GM12878 (cell line): ENCODE measurements around the gene TEKT5. TPM values are rescaled to one million over a fixed set of nuclear protein-coding genes. Genes with fewer than 3 reads are reported as not detected.

Experiments used
- ATAC-seq: fragments of 200-7000 bp; cut with Tn5 transposase; 3 replicates; pipeline ENCODE4 v1.9.1; 2020; ENCODE audit warnings: mild to moderate bottlenecking, moderate library complexity
- BruUV-seq: library from RNA; stranded (reverse); fragments of 400-500 nt; replicated peaks from 2 replicates; lab custom pipeline; 2021; lab: Mats Ljungman, UMichigan
- CTCF ChIA-PET: fragments of 300-600 bp; sonication (Branson Sonifier 250); formaldehyde crosslinking; extraction: SDS; loops from one replicate; lab custom pipeline; 2021; ENCODE audit warnings: inconsistent platforms; lab: Yijun Ruan, JAX
- POLR2A ChIA-PET: fragments of 350-600 bp; formaldehyde crosslinking; extraction: SDS; loops from one replicate; lab custom pipeline; 2021; ENCODE audit warnings: inconsistent platforms; lab: Charles Lee
- RAD21 ChIA-PET: fragments of 300-600 bp; sonication (Branson Sonifier 250); formaldehyde crosslinking; loops from one replicate; lab custom pipeline; 2023; ENCODE audit warnings: antibody characterized with exemption; ENCODE audit not compliant: unreplicated experiment; lab: Charles Lee
- SMC1A ChIA-PET: fragments of 300-600 bp; sonication (Branson Sonifier 250); formaldehyde crosslinking; loops from one replicate; lab custom pipeline; 2023; ENCODE audit not compliant: unreplicated experiment, uncharacterized antibody; lab: Charles Lee
- DNase-seq: peaks from one replicate; pipeline ENCODE4 v3.0.0-alpha.2; 2011; ENCODE audit warnings: low read depth, low spot score
- FAIRE-seq: peaks from 3 replicates; lab custom pipeline; 2011; peaks lifted over from hg19 to GRCh38; lab: Jason Lieb, UNC
- H2AFZ ChIP-seq: 2 replicates; pipeline ENCODE4 v1.6.0; 2011; ENCODE audit warnings: low read depth, low read length, control low read depth; ENCODE audit not compliant: control insufficient read depth
- H3K27ac ChIP-seq: 2 replicates; pipeline ENCODE4 v1.5.1; 2011; ENCODE audit warnings: control low read depth; ENCODE audit not compliant: control insufficient read depth, insufficient read depth
- H3K27me3 ChIP-seq, 2 experiments: replicated peaks in 1 of 2; 2 replicates each; pipeline versions ENCODE4 v1.6.0 to v1.6.1; 2011; ENCODE audit warnings: low read length in 1 of 2; ENCODE audit not compliant: control insufficient read depth in 2 of 2, insufficient read depth in 2 of 2
- H3K36me3 ChIP-seq, 2 experiments: 2 replicates each; pipeline ENCODE4 v1.5.1; 2011; ENCODE audit warnings: low read length in 1 of 2; ENCODE audit not compliant: control insufficient read depth in 2 of 2, insufficient read depth in 2 of 2
- H3K4me1 ChIP-seq: 2 replicates; pipeline ENCODE4 v1.6.1; 2011; ENCODE audit warnings: mild to moderate bottlenecking, low read length, moderate library complexity, mixed read lengths; ENCODE audit not compliant: control insufficient read depth, insufficient read depth
- H3K4me2 ChIP-seq: 2 replicates; pipeline ENCODE4 v1.6.0; 2011; ENCODE audit warnings: control low read depth; ENCODE audit not compliant: control insufficient read depth, insufficient read depth
- H3K4me3 ChIP-seq: fragments of 200-600 bp; sonication (generic); 2 replicates; pipeline ENCODE4 v1.5.1; 2016
- H3K79me2 ChIP-seq: 2 replicates; pipeline ENCODE4 v1.6.0; 2011; ENCODE audit warnings: low read length; ENCODE audit not compliant: control insufficient read depth, insufficient read depth
- H3K9ac ChIP-seq: 2 replicates; pipeline ENCODE4 v1.8.0; 2011; ENCODE audit warnings: low read length, control low read depth, mixed read lengths; ENCODE audit not compliant: control insufficient read depth, insufficient read depth
- H3K9me3 ChIP-seq: replicated peaks from 3 replicates; pipeline ENCODE4 v1.5.1; 2011; ENCODE audit warnings: mild to moderate bottlenecking, low read length; ENCODE audit not compliant: control insufficient read depth, insufficient read depth
- H4K20me1 ChIP-seq: 2 replicates; pipeline ENCODE4 v1.6.0; 2011; ENCODE audit not compliant: control insufficient read depth, insufficient read depth
- CHD2 ChIP-seq: IDR thresholded peaks from 2 replicates; pipeline ENCODE4 v1.6.1; 2011; ENCODE audit warnings: low read depth, low read length, improper control_type of control experiment, borderline replicate concordance
- DPF2 ChIP-seq: fragments of 450-650 bp; IDR thresholded peaks from 2 replicates; pipeline ENCODE4 v1.6.1; 2017; ENCODE audit warnings: mild to moderate bottlenecking
- EED ChIP-seq: sonication (generic); IDR thresholded peaks from 2 replicates; pipeline ENCODE4 v1.6.1; 2016; ENCODE audit warnings: antibody characterized with exemption, low read depth
- EP300 ChIP-seq, 2 experiments: fragments of 150-350 bp in 1 of 2; IDR thresholded peaks; 2 replicates each; pipeline ENCODE4 v1.6.1; 2011 to 2012; ENCODE audit warnings: low read depth in 2 of 2, low read length in 2 of 2, borderline replicate concordance in 1 of 2, improper control_type of control experiment in 1 of 2, inconsistent platforms in 1 of 2; ENCODE audit not compliant: control insufficient read depth in 1 of 2
- ETV6 ChIP-seq, 2 experiments: fragments of 450-650 bp in 1 of 2; IDR thresholded peaks in 1 of 2; conservative IDR thresholded peaks in 1 of 2; 2 replicates each; pipeline ENCODE4 v1.6.1; 2014; ENCODE audit warnings: antibody characterized with exemption in 1 of 2, borderline replicate concordance in 1 of 2, low read depth in 1 of 2, mild to moderate bottlenecking in 1 of 2, moderate library complexity in 1 of 2
- HCFC1 ChIP-seq: fragments of 150-350 bp; IDR thresholded peaks from 2 replicates; pipeline ENCODE4 v1.6.1; 2014; ENCODE audit warnings: low read length
- IRF3 ChIP-seq: fragments of 450-650 bp; IDR thresholded peaks from 2 replicates; pipeline ENCODE4 v1.6.1; 2014; ENCODE audit warnings: mild to moderate bottlenecking
- IRF4 ChIP-seq: IDR thresholded peaks from 2 replicates; pipeline ENCODE4 v1.6.1; 2011; ENCODE audit warnings: low read depth, low read length
- NFXL1 ChIP-seq: fragments of 450-650 bp; IDR thresholded peaks from 2 replicates; pipeline ENCODE4 v1.6.1; 2017; ENCODE audit warnings: antibody characterized with exemption, mild to moderate bottlenecking, borderline replicate concordance
- NFYB ChIP-seq: IDR thresholded peaks from 2 replicates; pipeline ENCODE4 v1.6.1; 2011; ENCODE audit warnings: low read depth, mild to moderate bottlenecking, low read length, improper control_type of control experiment, moderate library complexity; ENCODE audit not compliant: insufficient read depth
- PAX5 ChIP-seq: IDR thresholded peaks from 2 replicates; pipeline ENCODE4 v1.6.1; 2011; ENCODE audit warnings: low read depth, low read length, borderline replicate concordance
- SRF ChIP-seq, 2 experiments: IDR thresholded peaks; 2 replicates each; pipeline ENCODE4 v1.6.1; 2011; ENCODE audit warnings: low read depth in 2 of 2, low read length in 2 of 2, mild to moderate bottlenecking in 1 of 2, moderate library complexity in 1 of 2
- TBL1XR1 ChIP-seq: IDR thresholded peaks from 2 replicates; pipeline ENCODE4 v1.6.1; 2012; ENCODE audit warnings: low read depth, low read length, improper control_type of control experiment
- ZBTB11 ChIP-seq: fragments of 450-650 bp; formaldehyde crosslinking; IDR thresholded peaks from 2 replicates; pipeline ENCODE4 v1.5.0; 2022; ENCODE audit warnings: mild to moderate bottlenecking, missing genetic modification characterization
- ZZZ3 ChIP-seq: IDR thresholded peaks from 2 replicates; pipeline ENCODE4 v1.6.1; 2011; ENCODE audit warnings: low read depth; ENCODE audit not compliant: control insufficient read depth, insufficient read length
- WGBS: methylation state at CpG from one replicate; pipeline ENCODE4 v1.1.6; 2016; ENCODE audit warnings: low lambda C conversion rate; ENCODE audit not compliant: insufficient replicate concordance, insufficient coverage; ENCODE audit errors: missing lambda C conversion rate; 5-methylcytosine and 5-hydroxymethylcytosine counted together
- in situ Hi-C: fragments of 300-500 bp; cut with MboI; formaldehyde crosslinking; loops from 9 replicates; pipeline ENCODE4 v1.14.3; 2018; ENCODE audit warnings: mixed read lengths
- intact Hi-C: fragments of 100-400 bp; cut with micrococcal nuclease; formaldehyde crosslinking; loops from one replicate; pipeline ENCODE4 v1.14.2; 2022; ENCODE audit not compliant: unreplicated experiment
- polyA plus RNA-seq, 11 experiments: library from polyadenylated mRNA; depleted of rRNA in 4 of 11; unstranded in 6 of 11; stranded (reverse) in 5 of 11; fragments of >200 nt; fragmentation: Nextera tagmentation in 4 of 11; fragmentation: Illumina TruSeq in 1 of 11; extraction: Ambion mirVana in 4 of 11; extraction: Trizol in 1 of 11; gene quantifications; 1 replicate in 1 of 11; 2 replicates in 10 of 11; pipeline versions ENCODE4 v1.2.1 to v1.2.3, GENCODE V29; 2011 to 2016; ENCODE audit warnings: inconsistent platforms in 2 of 11, missing spikeins in 2 of 11, low read depth in 1 of 11
- total RNA-seq, 4 experiments: library from RNA; depleted of rRNA in 3 of 4; stranded (reverse); fragments of >200 nt in 3 of 4; fragmentation: Illumina TruSeq in 1 of 4; extraction: Trizol in 1 of 4; gene quantifications; 2 replicates each; pipeline versions ENCODE4 v1.2.1 to v1.2.3, GENCODE V29; 2013 to 2021
- TF ChIP-seq, protein P1 (sequence below): fragments of 450-650 bp; IDR thresholded peaks from 2 replicates; pipeline ENCODE4 v1.6.1; 2017; ENCODE audit warnings: antibody characterized with exemption, mild to moderate bottlenecking, moderate library complexity

The TEKT5 gene
- total and polyA plus RNA-seq, 10 of the 15 experiments (the other 5 are each of a cell fraction or from before 2014, with no cell fraction given) = 0.19 to 2.2 (median 0.68) TPM; not detected in 1

DNA sequence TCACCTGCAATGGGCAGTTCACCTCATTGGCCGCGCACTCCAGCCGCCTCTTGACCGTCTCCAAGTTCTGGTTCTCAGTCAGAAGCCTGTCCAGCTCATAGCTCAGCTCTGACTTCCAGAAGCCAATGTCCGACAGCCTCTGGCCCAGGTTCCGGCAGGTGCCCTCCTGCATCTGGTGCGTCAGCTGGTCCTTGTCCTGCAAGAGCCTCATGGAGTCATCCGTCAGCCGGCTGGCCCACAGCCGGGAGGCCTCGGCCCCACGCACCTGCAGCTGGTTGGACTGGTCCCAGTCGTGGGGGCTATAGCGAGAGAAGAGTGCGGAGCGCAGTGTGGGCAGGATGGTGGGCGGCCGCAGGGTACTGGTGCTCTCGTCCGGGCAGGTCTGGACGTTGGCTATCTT, 424 bp downstream of the TEKT5 start:
- Histone ChIP-seq H2AFZ (no peak overlapping the region), H3K79me2 (no peaks in the 10 kb centered on the region), H3K27ac (no peak overlapping the region), H3K27me3 (no peaks in the 10 kb centered on the region), H3K4me2 (no peak overlapping the region), H4K20me1 (no peaks in the 10 kb centered on the region), H3K4me3 (no peak overlapping the region), H3K4me1 (no peaks in the 10 kb centered on the region), H3K36me3 (no peaks in the 10 kb centered on the region), H3K9me3 (no peaks in the 10 kb centered on the region), H3K9ac (no peak overlapping the region)
- POLR2A ChIA-PET = no interaction called here
- no peak for DNase-seq
- WGBS = 58% methylated on average over 21 of the region's 21 CpGs
- TF ChIP-seq TBL1XR1 = no peak
- TF ChIP-seq NFYB = no peak
- no peak for TF ChIP-seq ZBTB11 (CRISPR knock-in tag)
- TF ChIP-seq SRF (IDR thresholded peaks at IDR 0.05; ENCODE audit: low read depth in 2 of 2, low read length in 2 of 2) = no peak
- TF ChIP-seq PAX5 = no peak
- no peak for TF ChIP-seq IRF3
- TF ChIP-seq CHD2 = no peak
- no peak for TF ChIP-seq ZZZ3
- TF ChIP-seq, protein P1, sequence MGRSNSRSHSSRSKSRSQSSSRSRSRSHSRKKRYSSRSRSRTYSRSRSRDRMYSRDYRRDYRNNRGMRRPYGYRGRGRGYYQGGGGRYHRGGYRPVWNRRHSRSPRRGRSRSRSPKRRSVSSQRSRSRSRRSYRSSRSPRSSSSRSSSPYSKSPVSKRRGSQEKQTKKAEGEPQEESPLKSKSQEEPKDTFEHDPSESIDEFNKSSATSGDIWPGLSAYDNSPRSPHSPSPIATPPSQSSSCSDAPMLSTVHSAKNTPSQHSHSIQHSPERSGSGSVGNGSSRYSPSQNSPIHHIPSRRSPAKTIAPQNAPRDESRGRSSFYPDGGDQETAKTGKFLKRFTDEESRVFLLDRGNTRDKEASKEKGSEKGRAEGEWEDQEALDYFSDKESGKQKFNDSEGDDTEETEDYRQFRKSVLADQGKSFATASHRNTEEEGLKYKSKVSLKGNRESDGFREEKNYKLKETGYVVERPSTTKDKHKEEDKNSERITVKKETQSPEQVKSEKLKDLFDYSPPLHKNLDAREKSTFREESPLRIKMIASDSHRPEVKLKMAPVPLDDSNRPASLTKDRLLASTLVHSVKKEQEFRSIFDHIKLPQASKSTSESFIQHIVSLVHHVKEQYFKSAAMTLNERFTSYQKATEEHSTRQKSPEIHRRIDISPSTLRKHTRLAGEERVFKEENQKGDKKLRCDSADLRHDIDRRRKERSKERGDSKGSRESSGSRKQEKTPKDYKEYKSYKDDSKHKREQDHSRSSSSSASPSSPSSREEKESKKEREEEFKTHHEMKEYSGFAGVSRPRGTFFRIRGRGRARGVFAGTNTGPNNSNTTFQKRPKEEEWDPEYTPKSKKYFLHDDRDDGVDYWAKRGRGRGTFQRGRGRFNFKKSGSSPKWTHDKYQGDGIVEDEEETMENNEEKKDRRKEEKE = no peak
- no peak for TF ChIP-seq IRF4
- TF ChIP-seq DPF2 = no peak
- TF ChIP-seq NFXL1 = no peak
- no peak for TF ChIP-seq EED
- no peak for TF ChIP-seq HCFC1
- TF ChIP-seq EP300 (IDR thresholded peaks at IDR 0.05; ENCODE audit: borderline replicate concordance in 1 of 2, control insufficient read depth in 1 of 2, low read depth in 2 of 2, low read length in 2 of 2) = no peak
- no peak for TF ChIP-seq ETV6 (conservative IDR thresholded peaks at IDR 0.05 in 1 of 2, IDR thresholded peaks at IDR 0.05 in 1 of 2; ENCODE audit: borderline replicate concordance in 1 of 2, low read depth in 1 of 2)
- intact Hi-C loops = no loop called here
- RAD21 ChIA-PET = no interaction called here
- in situ Hi-C loops = no loop called here
- no peak for ATAC-seq
- CTCF ChIA-PET = no interaction called here
- no TSS peak for BruUV-seq
- no peak for FAIRE-seq
- SMC1A ChIA-PET = no interaction called here
